OCI-M1 (cell line): ENCODE measurements around the gene IDH2.
"Not testable (repeated sequence)": the region's sequence is repeated elsewhere in the genome, so short reads cannot be mapped to it uniquely, and the experiment has no call there.

ENCODE experiments used
- DNase-seq: peaks from one replicate; lab custom pipeline; 2025; lab: John Stamatoyannopoulos, UW

IDH2 gene

GRCh38 chr15:90114451-90114901, 12.2 kb upstream of the IDH2 start:
- DNase-seq: peak; percentile 80

GRCh38 chr15:90113166-90113565, 10.9 kb upstream of the IDH2 start:
- DNase-seq: no peak

GRCh38 chr15:90109163-90109751, 7.0 kb upstream of the IDH2 start:
- DNase-seq: not testable (repeated sequence)

GRCh38 chr15:90108038-90108437, 5.8 kb upstream of the IDH2 start:
- DNase-seq: not testable (repeated sequence)

GRCh38 chr15:90106522-90107117, 4.4 kb upstream of the IDH2 start:
- DNase-seq: no peak

GRCh38 chr15:90105521-90105920, 3.3 kb upstream of the IDH2 start:
- no peak for DNase-seq

GRCh38 chr15:90104551-90104950, 2.3 kb upstream of the IDH2 start:
- DNase-seq: no peak

GRCh38 chr15:90103701-90104329, 1.5 kb upstream of the IDH2 start:
- DNase-seq: no peak

GRCh38 chr15:90101130-90101968, 919 bp downstream of the IDH2 start:
- peak; percentile 72 for DNase-seq

- DNase-seq: peak; percentile 47
These were observed 2.1 kb downstream of the IDH2 start for GRCh38 chr15:90099868-90100831.

- no peak for DNase-seq
These were observed 3.0 kb downstream of the IDH2 start for GRCh38 chr15:90099072-90099867.

- peak; percentile 79 for DNase-seq
These were observed 4.8 kb downstream of the IDH2 start for GRCh38 chr15:90097475-90097874.

- no peak for DNase-seq
These were observed 6.7 kb downstream of the IDH2 start for GRCh38 chr15:90095521-90095959.

- no peak for DNase-seq
These were observed 10.9 kb downstream of the IDH2 start for GRCh38 chr15:90091156-90091931.

- DNase-seq: no peak
These were observed 11.9 kb downstream of the IDH2 start for GRCh38 chr15:90090226-90090848.

- DNase-seq: no peak
These were observed 14.7 kb downstream of the IDH2 start for GRCh38 chr15:90087454-90088154.

- peak; percentile 62 for DNase-seq
These were observed 15.4 kb downstream of the IDH2 start for GRCh38 chr15:90086868-90087268.

- DNase-seq: no peak
These were observed 16.7 kb downstream of the IDH2 start for GRCh38 chr15:90085565-90085964.
